GM23338 (cell line): ENCODE data around the gene SCGB2B2. TPM values are rescaled to one million over a fixed set of nuclear protein-coding genes. Genes with fewer than 3 reads are reported as not detected.
"Not testable (repeated sequence)": the region's sequence is repeated elsewhere in the genome, so short reads cannot be mapped to it uniquely, and the experiment has no call there.

Source experiments
- ATAC-seq: fragments of 200-7000 bp; cut with Tn5 transposase; 3 replicates; pipeline ENCODE4 v1.9.1; 2020
- DNase-seq: peaks from one replicate; pipeline ENCODE4 v3.0.0-alpha.2; 2015; ENCODE audit warnings: low spot score
- H2AFZ ChIP-seq: fragments of 200-600 bp; sonication (generic); 2 replicates; pipeline ENCODE4 v1.8.0; 2016; ENCODE audit warnings: antibody characterized with exemption, mild to moderate bottlenecking, moderate library complexity
- H3F3A ChIP-seq: fragments of 200-600 bp; sonication (generic); replicated peaks from 2 replicates; pipeline ENCODE4 v1.8.0; 2017; ENCODE audit warnings: antibody characterized with exemption, mixed run types, low read depth
- H3K27ac ChIP-seq: fragments of 200-600 bp; sonication (generic); 2 replicates; pipeline ENCODE4 v1.6.1; 2016; ENCODE audit warnings: low read depth
- H3K27me3 ChIP-seq: fragments of 200-600 bp; sonication (generic); 2 replicates; pipeline ENCODE4 v1.8.0; 2016; ENCODE audit warnings: mild to moderate bottlenecking, mixed run types, moderate library complexity; ENCODE audit not compliant: insufficient read depth
- H3K36me3 ChIP-seq: fragments of 200-600 bp; sonication (generic); 2 replicates; pipeline ENCODE4 v1.8.0; 2016; ENCODE audit warnings: mild to moderate bottlenecking; ENCODE audit not compliant: insufficient read depth
- H3K4me1 ChIP-seq: fragments of 200-600 bp; sonication (generic); 2 replicates; pipeline ENCODE4 v1.8.0; 2016; ENCODE audit warnings: mild to moderate bottlenecking, moderate library complexity; ENCODE audit not compliant: insufficient read depth
- H3K4me2 ChIP-seq: fragments of 200-600 bp; sonication (generic); 2 replicates; pipeline ENCODE4 v1.7.1; 2017; ENCODE audit warnings: mixed run types
- H3K4me3 ChIP-seq: fragments of 200-600 bp; sonication (generic); 2 replicates; pipeline ENCODE4 v1.6.1; 2016; ENCODE audit warnings: mixed run types
- H3K79me2 ChIP-seq: fragments of 200-600 bp; sonication (generic); replicated peaks from 2 replicates; pipeline ENCODE4 v1.8.0; 2017; ENCODE audit warnings: mild to moderate bottlenecking; ENCODE audit not compliant: insufficient read depth
- H3K9me2 ChIP-seq: fragments of 200-600 bp; sonication (generic); 2 replicates; pipeline ENCODE4 v1.8.0; 2017; ENCODE audit not compliant: insufficient read depth
- H4K20me1 ChIP-seq: fragments of 200-600 bp; sonication (generic); replicated peaks from 2 replicates; pipeline ENCODE4 v1.8.0; 2017; ENCODE audit warnings: mild to moderate bottlenecking; ENCODE audit not compliant: insufficient read depth
- H3K27ac Mint-ChIP-seq: 2 replicates; pipeline ENCODE4 v1.8.0; 2020; ENCODE audit warnings: inconsistent platforms, mild to moderate bottlenecking, moderate library complexity, mixed read lengths
- H3K27me3 Mint-ChIP-seq: 3 replicates; pipeline ENCODE4 v1.8.0; 2022; ENCODE audit warnings: low read depth, mild to moderate bottlenecking, moderate library complexity, mixed read lengths, inconsistent platforms; ENCODE audit not compliant: insufficient read depth, poor library complexity
- H3K36me3 Mint-ChIP-seq: 3 replicates; pipeline ENCODE4 v1.8.0; 2021; ENCODE audit warnings: low read depth, mild to moderate bottlenecking, inconsistent platforms, moderate library complexity, mixed read lengths
- H3K4me1 Mint-ChIP-seq: 3 replicates; pipeline ENCODE4 v1.8.0; 2020; ENCODE audit warnings: mild to moderate bottlenecking, inconsistent platforms, mixed read lengths
- H3K4me3 Mint-ChIP-seq: 3 replicates; pipeline ENCODE4 v1.8.0; 2021; ENCODE audit warnings: moderate library complexity, mild to moderate bottlenecking, inconsistent platforms, mixed read lengths
- H3K9me3 Mint-ChIP-seq: 3 replicates; pipeline ENCODE4 v1.8.0; 2020; ENCODE audit warnings: moderate library complexity, mild to moderate bottlenecking, inconsistent platforms, mixed read lengths
- CTCF ChIP-seq, 2 experiments: fragments of 200-600 bp in 1 of 2; sonication (generic) in 1 of 2; conservative IDR thresholded peaks; 2 replicates each; pipeline versions ENCODE4 v1.5.1 to v1.6.1; 2016 to 2017; ENCODE audit warnings: antibody characterized with exemption in 2 of 2, low read depth in 2 of 2, mild to moderate bottlenecking in 2 of 2, moderate library complexity in 1 of 2
- EZH2 ChIP-seq: fragments of 200-600 bp; sonication (generic); IDR thresholded peaks from one replicate; pipeline ENCODE4 v1.8.0; 2017; ENCODE audit warnings: antibody characterized with exemption, mild to moderate bottlenecking, low read depth; ENCODE audit not compliant: unreplicated experiment
- JUNB ChIP-seq: IDR thresholded peaks from one replicate; pipeline ENCODE4 v1.6.1; 2016; ENCODE audit warnings: antibody characterized with exemption; ENCODE audit not compliant: unreplicated experiment
- REST ChIP-seq: IDR thresholded peaks from one replicate; pipeline ENCODE4 v1.6.1; 2018; ENCODE audit warnings: antibody characterized with exemption; ENCODE audit not compliant: unreplicated experiment
- ZNF114 ChIP-seq: fragments of 250-450 bp; sonication (Bioruptor Pico); IDR thresholded peaks from 2 replicates; pipeline ENCODE4 v1.5.0; 2020; ENCODE audit warnings: mild to moderate bottlenecking, moderate library complexity
- polyA plus RNA-seq: library from polyadenylated mRNA; unstranded; fragments of >200 nt; fragmentation: Nextera tagmentation; extraction: Ambion mirVana; gene quantifications from 2 replicates; pipeline ENCODE4 v1.2.1, GENCODE V29; 2016
- total RNA-seq: library from RNA; depleted of rRNA; stranded (reverse); fragments of >200 nt; shearing (Covaris generic); gene quantifications from 2 replicates; pipeline ENCODE4 v1.2.3, GENCODE V29; 2014
- TF ChIP-seq, protein P1 (sequence below): fragments of 250-450 bp; sonication (Bioruptor Pico); IDR thresholded peaks from 2 replicates; pipeline ENCODE4 v1.5.0; 2020; ENCODE audit warnings: mild to moderate bottlenecking, moderate library complexity

The SCGB2B2 gene
- total and polyA plus RNA-seq, 2 experiments from 2014 or later: 0.28 TPM; not detected in 1

GRCh38 chr19:34669305-34669704 is 7.7 kb downstream of the SCGB2B2 start (continued):
- TF ChIP-seq, protein P1, sequence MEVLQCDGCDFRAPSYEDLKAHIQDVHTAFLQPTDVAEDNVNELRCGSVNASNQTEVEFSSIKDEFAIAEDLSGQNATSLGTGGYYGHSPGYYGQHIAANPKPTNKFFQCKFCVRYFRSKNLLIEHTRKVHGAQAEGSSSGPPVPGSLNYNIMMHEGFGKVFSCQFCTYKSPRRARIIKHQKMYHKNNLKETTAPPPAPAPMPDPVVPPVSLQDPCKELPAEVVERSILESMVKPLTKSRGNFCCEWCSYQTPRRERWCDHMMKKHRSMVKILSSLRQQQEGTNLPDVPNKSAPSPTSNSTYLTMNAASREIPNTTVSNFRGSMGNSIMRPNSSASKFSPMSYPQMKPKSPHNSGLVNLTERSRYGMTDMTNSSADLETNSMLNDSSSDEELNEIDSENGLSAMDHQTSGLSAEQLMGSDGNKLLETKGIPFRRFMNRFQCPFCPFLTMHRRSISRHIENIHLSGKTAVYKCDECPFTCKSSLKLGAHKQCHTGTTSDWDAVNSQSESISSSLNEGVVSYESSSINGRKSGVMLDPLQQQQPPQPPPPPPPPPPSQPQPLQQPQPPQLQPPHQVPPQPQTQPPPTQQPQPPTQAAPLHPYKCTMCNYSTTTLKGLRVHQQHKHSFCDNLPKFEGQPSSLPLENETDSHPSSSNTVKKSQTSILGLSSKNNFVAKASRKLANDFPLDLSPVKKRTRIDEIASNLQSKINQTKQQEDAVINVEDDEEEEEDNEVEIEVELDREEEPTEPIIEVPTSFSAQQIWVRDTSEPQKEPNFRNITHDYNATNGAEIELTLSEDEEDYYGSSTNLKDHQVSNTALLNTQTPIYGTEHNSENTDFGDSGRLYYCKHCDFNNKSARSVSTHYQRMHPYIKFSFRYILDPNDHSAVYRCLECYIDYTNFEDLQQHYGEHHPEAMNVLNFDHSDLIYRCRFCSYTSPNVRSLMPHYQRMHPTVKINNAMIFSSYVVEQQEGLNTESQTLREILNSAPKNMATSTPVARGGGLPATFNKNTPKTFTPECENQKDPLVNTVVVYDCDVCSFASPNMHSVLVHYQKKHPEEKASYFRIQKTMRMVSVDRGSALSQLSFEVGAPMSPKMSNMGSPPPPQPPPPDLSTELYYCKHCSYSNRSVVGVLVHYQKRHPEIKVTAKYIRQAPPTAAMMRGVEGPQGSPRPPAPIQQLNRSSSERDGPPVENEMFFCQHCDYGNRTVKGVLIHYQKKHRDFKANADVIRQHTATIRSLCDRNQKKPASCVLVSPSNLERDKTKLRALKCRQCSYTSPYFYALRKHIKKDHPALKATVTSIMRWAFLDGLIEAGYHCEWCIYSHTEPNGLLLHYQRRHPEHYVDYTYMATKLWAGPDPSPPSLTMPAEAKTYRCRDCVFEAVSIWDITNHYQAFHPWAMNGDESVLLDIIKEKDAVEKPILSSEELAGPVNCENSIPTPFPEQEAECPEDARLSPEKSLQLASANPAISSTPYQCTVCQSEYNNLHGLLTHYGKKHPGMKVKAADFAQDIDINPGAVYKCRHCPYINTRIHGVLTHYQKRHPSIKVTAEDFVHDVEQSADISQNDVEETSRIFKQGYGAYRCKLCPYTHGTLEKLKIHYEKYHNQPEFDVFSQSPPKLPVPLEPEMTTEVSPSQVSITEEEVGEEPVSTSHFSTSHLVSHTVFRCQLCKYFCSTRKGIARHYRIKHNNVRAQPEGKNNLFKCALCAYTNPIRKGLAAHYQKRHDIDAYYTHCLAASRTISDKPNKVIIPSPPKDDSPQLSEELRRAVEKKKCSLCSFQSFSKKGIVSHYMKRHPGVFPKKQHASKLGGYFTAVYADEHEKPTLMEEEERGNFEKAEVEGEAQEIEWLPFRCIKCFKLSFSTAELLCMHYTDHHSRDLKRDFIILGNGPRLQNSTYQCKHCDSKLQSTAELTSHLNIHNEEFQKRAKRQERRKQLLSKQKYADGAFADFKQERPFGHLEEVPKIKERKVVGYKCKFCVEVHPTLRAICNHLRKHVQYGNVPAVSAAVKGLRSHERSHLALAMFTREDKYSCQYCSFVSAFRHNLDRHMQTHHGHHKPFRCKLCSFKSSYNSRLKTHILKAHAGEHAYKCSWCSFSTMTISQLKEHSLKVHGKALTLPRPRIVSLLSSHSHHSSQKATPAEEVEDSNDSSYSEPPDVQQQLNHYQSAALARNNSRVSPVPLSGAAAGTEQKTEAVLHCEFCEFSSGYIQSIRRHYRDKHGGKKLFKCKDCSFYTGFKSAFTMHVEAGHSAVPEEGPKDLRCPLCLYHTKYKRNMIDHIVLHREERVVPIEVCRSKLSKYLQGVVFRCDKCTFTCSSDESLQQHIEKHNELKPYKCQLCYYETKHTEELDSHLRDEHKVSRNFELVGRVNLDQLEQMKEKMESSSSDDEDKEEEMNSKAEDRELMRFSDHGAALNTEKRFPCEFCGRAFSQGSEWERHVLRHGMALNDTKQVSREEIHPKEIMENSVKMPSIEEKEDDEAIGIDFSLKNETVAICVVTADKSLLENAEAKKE (CRISPR knock-in tag): no peak
- TF ChIP-seq JUNB (no peak), REST (no peak), EZH2 (no peak), CTCF (conservative IDR thresholded peaks at IDR 0.05; ENCODE audit: low read depth in 2 of 2) (no peak), ZNF114 (CRISPR knock-in tag) (no peak)

- not testable (repeated sequence) for H3K4me3 ChIP-seq, H3K27me3 Mint-ChIP-seq, H3K27me3 ChIP-seq, ATAC-seq, H3K4me3 Mint-ChIP-seq, H3K9me3 Mint-ChIP-seq, H3K79me2 ChIP-seq, H3K27ac ChIP-seq, H3K4me1 ChIP-seq, DNase-seq, H2AFZ ChIP-seq, H3F3A ChIP-seq, H3K27ac Mint-ChIP-seq, H4K20me1 ChIP-seq, H3K9me2 ChIP-seq, H3K36me3 Mint-ChIP-seq, H3K4me2 ChIP-seq, H3K36me3 ChIP-seq
- H3K4me1 Mint-ChIP-seq: peaks cover 15% of the 10 kb centered on the region
These were observed 8.3 kb downstream of the SCGB2B2 start for GRCh38 chr19:34668690-34669089.

DNA sequence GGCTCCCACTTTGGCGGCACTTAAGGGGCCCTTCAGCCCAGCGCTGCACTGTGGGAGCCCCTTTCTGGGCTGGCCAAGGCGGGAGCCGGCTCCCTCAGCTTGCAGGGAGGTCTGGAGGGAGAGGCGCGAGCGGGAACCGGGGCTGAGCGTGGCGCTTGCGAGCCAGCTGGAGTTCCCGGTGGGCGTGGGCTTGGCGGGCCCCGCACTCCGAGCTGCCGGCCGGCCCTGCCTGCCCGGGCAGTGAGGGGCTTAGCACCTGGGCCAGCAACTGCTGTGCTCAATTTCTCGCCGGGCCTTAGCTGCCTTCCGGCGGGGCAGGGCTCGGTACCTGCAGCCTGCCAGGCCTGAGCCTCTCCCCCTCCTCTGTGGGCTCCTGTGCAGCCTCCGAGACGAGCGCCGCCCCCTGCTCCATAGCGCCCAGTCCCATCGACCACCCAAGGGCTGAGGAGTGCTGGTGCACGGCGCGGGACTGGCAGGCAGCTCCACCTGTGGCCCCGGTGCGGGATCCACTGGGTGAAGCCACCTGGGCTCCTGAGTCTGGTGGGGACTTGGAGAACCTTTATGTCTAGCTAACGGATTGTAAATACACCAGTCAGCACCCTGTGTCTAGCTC is 8.8 kb downstream of the SCGB2B2 start:
- H3K9me3 Mint-ChIP-seq, H3K27me3 ChIP-seq, H3K4me1 ChIP-seq, H2AFZ ChIP-seq, H3K4me3 ChIP-seq, H3K27ac ChIP-seq, H3K79me2 ChIP-seq, H3F3A ChIP-seq, H3K36me3 ChIP-seq, H3K9me2 ChIP-seq, H3K27me3 Mint-ChIP-seq, H4K20me1 ChIP-seq, H3K27ac Mint-ChIP-seq, H3K36me3 Mint-ChIP-seq, H3K4me3 Mint-ChIP-seq, DNase-seq: not testable (repeated sequence)
- peak overlapping the region; percentile 55; the same call in 1 of the 2 replicates for H3K4me2 ChIP-seq
- peak; percentile 27 for ATAC-seq
- peaks cover 17% of the 10 kb centered on the region for H3K4me1 Mint-ChIP-seq
